ENCODE measurements around the gene BABAM2. TPM values are rescaled to one million over a fixed set of nuclear protein-coding genes. Genes with fewer than 3 reads are reported as not detected.

The BABAM2 gene
- total and polyA plus RNA-seq, 2 experiments from 2014 or later, result 17.8 to 21.5 TPM

DNA sequence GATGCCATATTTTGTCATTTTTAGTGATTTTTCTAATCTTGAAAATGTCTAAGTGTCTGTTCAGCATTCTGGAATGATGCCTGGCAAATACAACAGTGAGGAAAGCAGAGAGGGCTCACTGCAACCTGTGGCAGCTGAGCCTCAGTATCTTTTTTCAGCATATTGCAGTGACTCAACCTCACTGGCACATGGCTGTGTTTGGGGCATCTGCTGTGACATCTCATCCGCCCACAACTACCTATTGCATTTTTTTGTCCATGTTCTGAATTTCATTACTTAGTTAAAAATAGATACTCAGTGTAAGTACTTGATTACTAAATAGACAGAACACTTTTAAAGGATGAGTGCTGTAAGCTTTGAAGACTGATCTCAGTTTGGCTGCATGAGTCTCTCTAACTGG lies 10.7 kb downstream of the BABAM2 start:
- Histone ChIP-seq H3K36me3 (ENCODE audit: insufficient read depth) (no peaks in the 10 kb centered on the region), H3K79me2 (replicated peaks; ENCODE audit: insufficient read depth) (no peaks in the 10 kb centered on the region), H3K27me3 (ENCODE audit: insufficient read depth) (no peaks in the 10 kb centered on the region), H3K4me2 (no peak overlapping the region), H4K20me1 (replicated peaks; ENCODE audit: insufficient read depth) (no peaks in the 10 kb centered on the region), H3K27ac (ENCODE audit: low read depth) (no peak overlapping the region), H3F3A (replicated peaks; ENCODE audit: low read depth) (no peaks in the 10 kb centered on the region), H2AFZ (no peak overlapping the region), H3K4me3 (no peak overlapping the region), H3K9me2 (ENCODE audit: insufficient read depth) (no peaks in the 10 kb centered on the region; the same call in 1 of the 2 replicates), H3K4me1 (ENCODE audit: insufficient read depth) (no peaks in the 10 kb centered on the region)
- Mint-ChIP-seq H3K4me3 (no peak overlapping the region), H3K27me3 (ENCODE audit: insufficient read depth, low read depth, poor library complexity) (peaks cover 1% of the 10 kb centered on the region), H3K36me3 (ENCODE audit: low read depth) (no peaks in the 10 kb centered on the region), H3K9me3 (no peaks in the 10 kb centered on the region), H3K27ac (no peak overlapping the region), H3K4me1 (no peaks in the 10 kb centered on the region)
- no peak for ATAC-seq
- DNase-seq (ENCODE audit: low spot score), result no peak
- no peak for TF ChIP-seq STAT1 (IDR thresholded peaks at IDR 0.05; ENCODE audit: unreplicated experiment)
- no peak for TF ChIP-seq CREB1 (CRISPR knock-in tag; IDR thresholded peaks at IDR 0.05; ENCODE audit: low read depth)
- no peak for TF ChIP-seq EZH2 (IDR thresholded peaks at IDR 0.05; ENCODE audit: low read depth, unreplicated experiment)
- TF ChIP-seq JUNB (IDR thresholded peaks at IDR 0.05; ENCODE audit: unreplicated experiment), result no peak
- TF ChIP-seq REST (IDR thresholded peaks at IDR 0.05; ENCODE audit: unreplicated experiment), result no peak

DNA sequence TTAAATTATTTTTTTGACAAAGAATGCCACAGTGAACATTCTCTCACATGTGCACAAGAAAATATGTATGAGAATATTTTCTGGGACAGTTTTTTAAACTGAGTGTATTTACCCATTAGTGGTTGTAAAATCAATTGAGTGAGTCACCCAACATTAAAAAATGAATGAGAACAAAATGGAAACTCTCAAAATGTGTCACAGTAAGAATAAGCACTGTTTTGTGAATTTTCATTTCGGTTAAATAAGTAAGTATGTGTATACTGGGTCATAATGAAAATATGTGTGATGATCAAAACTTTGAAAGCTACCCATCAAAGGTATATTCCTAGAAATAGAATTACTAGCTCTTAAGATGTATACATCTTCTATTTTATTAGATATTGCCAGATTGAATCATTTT lies 11.6 kb downstream of the BABAM2 start:
- Histone ChIP-seq H3F3A (replicated peaks; ENCODE audit: low read depth) (no peaks in the 10 kb centered on the region), H3K4me3 (no peak overlapping the region), H4K20me1 (replicated peaks; ENCODE audit: insufficient read depth) (no peaks in the 10 kb centered on the region), H2AFZ (no peak overlapping the region), H3K9me2 (ENCODE audit: insufficient read depth) (no peaks in the 10 kb centered on the region), H3K4me2 (no peak overlapping the region), H3K4me1 (ENCODE audit: insufficient read depth) (peaks cover 7% of the 10 kb centered on the region; the same call in 1 of the 2 replicates), H3K27ac (ENCODE audit: low read depth) (no peak overlapping the region), H3K27me3 (ENCODE audit: insufficient read depth) (no peaks in the 10 kb centered on the region), H3K36me3 (ENCODE audit: insufficient read depth) (no peaks in the 10 kb centered on the region), H3K79me2 (replicated peaks; ENCODE audit: insufficient read depth) (no peaks in the 10 kb centered on the region)
- Mint-ChIP-seq H3K27me3 (ENCODE audit: insufficient read depth, low read depth, poor library complexity) (peaks cover 1% of the 10 kb centered on the region), H3K4me1 (peaks cover 8% of the 10 kb centered on the region; the same call in 2 of the 3 replicates), H3K36me3 (ENCODE audit: low read depth) (no peaks in the 10 kb centered on the region), H3K27ac (no peak overlapping the region), H3K9me3 (no peaks in the 10 kb centered on the region), H3K4me3 (no peak overlapping the region)
- TF ChIP-seq, protein P1, sequence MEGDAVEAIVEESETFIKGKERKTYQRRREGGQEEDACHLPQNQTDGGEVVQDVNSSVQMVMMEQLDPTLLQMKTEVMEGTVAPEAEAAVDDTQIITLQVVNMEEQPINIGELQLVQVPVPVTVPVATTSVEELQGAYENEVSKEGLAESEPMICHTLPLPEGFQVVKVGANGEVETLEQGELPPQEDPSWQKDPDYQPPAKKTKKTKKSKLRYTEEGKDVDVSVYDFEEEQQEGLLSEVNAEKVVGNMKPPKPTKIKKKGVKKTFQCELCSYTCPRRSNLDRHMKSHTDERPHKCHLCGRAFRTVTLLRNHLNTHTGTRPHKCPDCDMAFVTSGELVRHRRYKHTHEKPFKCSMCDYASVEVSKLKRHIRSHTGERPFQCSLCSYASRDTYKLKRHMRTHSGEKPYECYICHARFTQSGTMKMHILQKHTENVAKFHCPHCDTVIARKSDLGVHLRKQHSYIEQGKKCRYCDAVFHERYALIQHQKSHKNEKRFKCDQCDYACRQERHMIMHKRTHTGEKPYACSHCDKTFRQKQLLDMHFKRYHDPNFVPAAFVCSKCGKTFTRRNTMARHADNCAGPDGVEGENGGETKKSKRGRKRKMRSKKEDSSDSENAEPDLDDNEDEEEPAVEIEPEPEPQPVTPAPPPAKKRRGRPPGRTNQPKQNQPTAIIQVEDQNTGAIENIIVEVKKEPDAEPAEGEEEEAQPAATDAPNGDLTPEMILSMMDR (conservative IDR thresholded peaks at IDR 0.05; ENCODE audit: low read depth in 2 of 2), result no peak
- no peak for TF ChIP-seq POLR2AphosphoS5 (IDR thresholded peaks at IDR 0.05; ENCODE audit: low read depth)
- DNase-seq (ENCODE audit: low spot score) (no peak), ATAC-seq (no peak)
